Measurements from ENCODE around the gene BAG1. TPM values are rescaled to one million over a fixed set of nuclear protein-coding genes. Genes with fewer than 3 reads are reported as not detected.

The BAG1 gene
- total RNA-seq, 1 donor from 2014 or later: 98.5 TPM

GRCh38 chr9:33245341-33245740 lies 19.2 kb downstream of the BAG1 start:
- intact Hi-C loops (cut with DNase I): no loop called here
- Histone ChIP-seq H3K4me1 (no peaks in the 10 kb centered on the region), H3K27me3 (ENCODE audit: low read depth) (no peaks in the 10 kb centered on the region), H3K4me3 (no peak overlapping the region), H3K9me3 (no peaks in the 10 kb centered on the region), H3K36me3 (peaks cover 2% of the 10 kb centered on the region), H3K27ac (no peak overlapping the region)
- DNase-seq (no peak), ATAC-seq (no peak)
- TF ChIP-seq CTCF (IDR thresholded peaks at IDR 0.05): no peak

- no peak for DNase-seq
Measured at GRCh38 chr9:33244137-33244784, 20.2 kb downstream of the BAG1 start.

GRCh38 chr9:33242609-33243134 lies 21.8 kb downstream of the BAG1 start:
- intact Hi-C loops (cut with DNase I): no loop called here
- no peaks in the 10 kb centered on the region for H3K4me1 ChIP-seq
- ATAC-seq (peak in 1 of 2 donors; percentile 61), DNase-seq (no peak)
- no peak for TF ChIP-seq CTCF (IDR thresholded peaks at IDR 0.05)
- no peaks in the 10 kb centered on the region for H3K36me3 ChIP-seq
- no peak overlapping the region for H3K27ac ChIP-seq
- no peaks in the 10 kb centered on the region for H3K9me3 ChIP-seq
- H3K4me3 ChIP-seq: no peak overlapping the region
- H3K27me3 ChIP-seq (ENCODE audit: low read depth): no peaks in the 10 kb centered on the region

More at GRCh38 chr9:33244137-33244784, 20.2 kb downstream of the BAG1 start:
- no peaks in the 10 kb centered on the region for H3K9me3 ChIP-seq
- no peaks in the 10 kb centered on the region for H3K27me3 ChIP-seq (ENCODE audit: low read depth)
- no peak overlapping the region for H3K4me3 ChIP-seq
- intact Hi-C loops (cut with DNase I): no loop called here
- TF ChIP-seq CTCF (IDR thresholded peaks at IDR 0.05): no peak
- no peak for ATAC-seq
- no peaks in the 10 kb centered on the region for H3K4me1 ChIP-seq
- no peak overlapping the region for H3K27ac ChIP-seq
- no peaks in the 10 kb centered on the region for H3K36me3 ChIP-seq

- intact Hi-C loops (cut with DNase I): no loop called here
- DNase-seq: no peak
- Histone ChIP-seq H3K4me3 (no peak overlapping the region), H3K36me3 (no peaks in the 10 kb centered on the region), H3K27ac (no peak overlapping the region), H3K27me3 (ENCODE audit: low read depth) (no peaks in the 10 kb centered on the region), H3K4me1 (no peaks in the 10 kb centered on the region), H3K9me3 (no peaks in the 10 kb centered on the region)
- ATAC-seq: peak in 1 of 2 donors; percentile 17
- no peak for TF ChIP-seq CTCF (IDR thresholded peaks at IDR 0.05)
Measured at GRCh38 chr9:33241298-33241697, 23.2 kb downstream of the BAG1 start.

GRCh38 chr9:33239921-33240320 lies 24.6 kb downstream of the BAG1 start, which contains the start of gene SPINK4:
SPINK4 (plus strand) TSS chr9:33240167; CDS start chr9:33240209, 42 bp downstream.
- Histone ChIP-seq H3K27me3 (ENCODE audit: low read depth) (no peaks in the 10 kb centered on the region), H3K27ac (no peak within 1 kb of the TSS), H3K9me3 (no peaks in the 10 kb centered on the region), H3K36me3 (no peaks in the 10 kb centered on the region), H3K4me1 (no peaks in the 10 kb centered on the region), H3K4me3 (no peak within 1 kb of the TSS)
- no peak for TF ChIP-seq CTCF (IDR thresholded peaks at IDR 0.05)
- ATAC-seq (peak; percentile 14 to 33), DNase-seq (no peak)
- intact Hi-C loops (cut with DNase I): no loop called here
